ENCODE data around the gene GPALPP1. TPM values are rescaled to one million over a fixed set of nuclear protein-coding genes. Genes with fewer than 3 reads are reported as not detected.
"Not testable (repeated sequence)": the region's sequence is repeated elsewhere in the genome, so short reads cannot be mapped to it uniquely, and the experiment has no call there.

The GPALPP1 gene
- polyA plus RNA-seq (ENCODE audit: insufficient read depth in 1 of 5, insufficient read length in 5 of 5, low replicate concordance in 1 of 5): 10 to 100 TPM; 42.9 to 72.1 (median 66.9) TPM
- long read RNA-seq, donor 1, transcript GPALPP1-203 (8 exons, 1,393 nt): major isoform, 5 of 6 reads
- long read RNA-seq, donor 1, partial matches to known transcripts: 0 of 6 reads
- long read RNA-seq, donor 1, other reads (novel, unspliced or antisense): 0 of 6 reads
- long read RNA-seq, donor 2, partial matches to known transcripts: 0 of 2 reads
- long read RNA-seq, donor 2, other reads (novel, unspliced or antisense): 0 of 2 reads
- long read RNA-seq, donor 3, partial matches to known transcripts: 0 of 6 reads
- long read RNA-seq, donor 3, other reads (novel, unspliced or antisense): 0 of 6 reads
- long read RNA-seq, donor 4, partial matches to known transcripts: 0 of 5 reads
- long read RNA-seq, donor 4, other reads (novel, unspliced or antisense): 0 of 5 reads
- long read RNA-seq, donor 5, transcript GPALPP1-203 (8 exons, 1,393 nt): major isoform, 7 of 10 reads
- long read RNA-seq, donor 5, partial matches to known transcripts: 0 of 10 reads
- long read RNA-seq, donor 5, other reads (novel, unspliced or antisense): 0 of 10 reads
- long read RNA-seq, donor 6, transcript GPALPP1-203 (8 exons, 1,393 nt): major isoform, 9 of 21 reads
- long read RNA-seq, donor 6, partial matches to known transcripts: 11 of 21 reads
- long read RNA-seq, donor 6, other reads (novel, unspliced or antisense): 0 of 21 reads
- long read RNA-seq, donor 7, partial matches to known transcripts: 0 of 3 reads
- long read RNA-seq, donor 7, other reads (novel, unspliced or antisense): 0 of 3 reads
- long read RNA-seq, donor 8, partial matches to known transcripts: 0 of 5 reads
- long read RNA-seq, donor 8, other reads (novel, unspliced or antisense): 0 of 5 reads

DNA sequence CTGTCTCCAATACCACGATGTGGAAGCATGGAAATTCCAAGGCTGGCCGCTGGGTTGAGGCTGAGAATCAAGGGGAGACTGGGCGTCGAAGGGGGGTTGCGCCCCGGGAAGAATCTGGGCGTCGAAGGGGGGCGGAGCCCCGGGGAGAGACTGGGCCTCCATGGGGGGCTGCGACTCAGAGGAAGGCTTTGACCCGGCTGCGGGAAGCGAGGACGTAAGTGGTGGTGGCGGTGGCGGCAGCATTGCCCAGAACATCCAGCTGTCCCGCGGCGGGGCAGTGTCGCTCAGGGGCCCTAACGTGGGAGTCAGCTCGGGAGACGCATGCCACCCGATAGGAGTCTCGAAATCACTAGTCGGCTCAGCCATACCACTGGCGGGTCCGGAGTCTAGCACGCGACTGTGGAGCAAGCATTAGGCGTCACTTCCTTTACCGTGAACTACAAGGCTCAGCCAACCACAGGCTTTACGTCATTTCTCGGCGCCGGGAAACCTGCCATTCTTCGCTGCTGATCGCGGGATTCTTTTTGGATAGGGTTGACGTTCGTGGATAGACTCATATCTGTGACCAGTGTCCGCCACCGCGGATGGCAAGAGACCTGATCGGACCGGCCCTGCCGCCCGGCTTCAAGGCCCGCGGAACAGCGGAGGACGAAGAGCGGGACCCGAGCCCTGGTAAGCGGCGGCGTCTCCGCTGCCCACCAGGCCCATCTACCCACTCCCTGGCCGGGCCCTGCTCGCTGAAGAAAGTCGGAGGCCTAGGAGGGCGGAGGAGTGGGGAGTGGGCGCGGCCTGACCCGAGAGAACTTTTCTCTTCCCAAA lies at the start of gene GPALPP1, which contains the start of gene NUFIP1:
TSS of gene GPALPP1 (plus strand) at position 468 of the 819 bp plus-strand sequence. CDS start at position 585, 117 bp downstream.
TSS of gene NUFIP1 (minus strand) at position 401 of the 819 bp plus-strand sequence. CDS start at position 366, 35 bp downstream.
- peak; percentile 87 to 90 for DNase-seq

DNA sequence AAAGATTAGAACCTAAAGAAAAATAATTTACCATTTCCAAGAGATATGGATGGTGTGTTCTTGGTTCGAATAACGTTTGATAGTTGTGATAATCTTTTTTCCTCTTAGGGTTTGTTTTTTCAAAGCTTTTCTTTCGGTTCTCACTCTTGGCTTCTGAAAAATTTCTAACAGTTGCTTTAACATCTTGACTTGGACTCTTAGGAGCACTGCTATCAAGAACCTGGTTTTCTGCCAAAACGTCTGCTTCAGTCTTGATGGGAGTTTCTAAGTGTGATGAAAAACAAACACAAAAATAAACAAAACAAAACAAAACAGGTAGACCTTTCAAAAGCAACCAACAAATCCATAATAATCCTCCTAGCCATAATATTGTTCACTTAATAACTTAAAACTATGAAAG lies 45.9 kb upstream of the GPALPP1 start:
- not testable (repeated sequence) for DNase-seq

DNA sequence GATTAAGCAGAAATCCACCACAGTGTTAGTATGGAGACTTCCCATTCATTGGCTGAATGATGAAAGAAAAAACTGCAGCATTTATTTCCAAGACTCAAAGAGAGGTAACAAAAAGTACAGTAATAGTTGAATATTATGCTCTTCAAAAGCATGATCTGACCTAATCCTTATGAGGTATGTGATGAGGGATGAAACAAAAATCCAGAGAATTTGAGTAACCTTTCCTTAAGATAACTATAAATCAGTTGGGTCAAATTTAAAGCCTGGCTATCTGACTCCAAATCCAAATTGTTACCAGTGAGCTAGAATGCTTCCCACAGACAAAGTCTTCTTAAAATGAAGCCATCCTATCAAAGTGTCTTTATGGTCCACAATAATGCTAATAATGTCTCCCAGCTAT lies 38.2 kb upstream of the GPALPP1 start:
- no peak for DNase-seq

DNA sequence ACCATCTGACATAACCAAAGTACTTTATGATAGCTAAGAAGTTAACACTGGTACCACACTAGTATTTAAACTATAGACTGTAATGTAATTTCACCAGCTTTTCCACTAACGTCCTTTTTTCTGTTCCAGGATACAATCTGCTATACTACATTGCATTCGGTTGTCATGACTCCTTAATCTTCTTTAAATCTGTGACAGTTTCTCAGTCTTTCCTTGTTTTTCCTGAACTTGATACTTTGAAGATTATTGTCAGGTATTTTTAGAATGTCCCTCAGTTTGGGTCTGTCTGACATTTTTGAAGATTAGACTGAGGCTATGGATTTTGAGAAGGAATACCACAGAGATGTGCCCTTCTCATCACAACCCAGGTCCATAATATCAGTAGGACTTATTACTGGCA lies 36.7 kb upstream of the GPALPP1 start:
- DNase-seq: no peak

GRCh38 chr13:44954224-44954623 lies 35.1 kb upstream of the GPALPP1 start:
- DNase-seq: no peak

- no peak for DNase-seq
Observed at GRCh38 chr13:44955406-44955805, 33.9 kb upstream of the GPALPP1 start.

GRCh38 chr13:44961997-44962396 lies 27.3 kb upstream of the GPALPP1 start:
- no peak for DNase-seq

DNA sequence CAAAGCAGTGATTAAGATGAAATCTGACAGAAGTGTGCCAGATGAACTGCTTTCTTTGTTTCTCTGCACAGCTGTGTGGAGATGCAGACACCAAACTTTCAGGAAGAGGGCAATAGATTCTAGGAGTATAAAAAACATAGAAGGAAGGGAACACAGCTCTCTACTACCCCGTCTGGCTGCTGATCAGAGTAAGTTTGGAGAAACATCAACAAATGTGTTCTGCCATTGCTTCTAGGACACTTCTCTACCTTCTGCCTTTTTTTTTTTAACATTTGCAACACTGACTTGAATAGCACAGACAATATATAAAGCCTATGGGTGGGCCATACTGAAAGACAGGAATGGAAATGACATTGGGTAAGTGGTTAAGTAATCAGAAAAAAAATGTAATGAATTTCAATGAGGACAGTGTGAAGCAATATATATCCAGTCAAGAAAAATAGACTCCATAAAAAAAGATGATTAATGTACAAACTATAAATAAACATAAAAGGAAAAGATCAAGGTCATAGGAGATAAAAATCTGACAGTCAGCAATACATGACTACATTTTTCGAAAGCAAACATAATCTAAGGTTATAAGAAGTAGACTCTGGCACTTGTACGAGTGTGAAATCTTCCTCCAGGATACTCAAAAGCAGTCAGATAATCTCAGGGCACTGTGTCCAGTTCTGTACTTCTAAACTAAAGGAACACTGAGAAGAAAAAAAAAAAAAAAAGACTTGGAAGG lies 21.5 kb upstream of the GPALPP1 start:
- no peak for DNase-seq

GRCh38 chr13:44968434-44968815 lies 20.9 kb upstream of the GPALPP1 start:
- no peak for DNase-seq

DNA sequence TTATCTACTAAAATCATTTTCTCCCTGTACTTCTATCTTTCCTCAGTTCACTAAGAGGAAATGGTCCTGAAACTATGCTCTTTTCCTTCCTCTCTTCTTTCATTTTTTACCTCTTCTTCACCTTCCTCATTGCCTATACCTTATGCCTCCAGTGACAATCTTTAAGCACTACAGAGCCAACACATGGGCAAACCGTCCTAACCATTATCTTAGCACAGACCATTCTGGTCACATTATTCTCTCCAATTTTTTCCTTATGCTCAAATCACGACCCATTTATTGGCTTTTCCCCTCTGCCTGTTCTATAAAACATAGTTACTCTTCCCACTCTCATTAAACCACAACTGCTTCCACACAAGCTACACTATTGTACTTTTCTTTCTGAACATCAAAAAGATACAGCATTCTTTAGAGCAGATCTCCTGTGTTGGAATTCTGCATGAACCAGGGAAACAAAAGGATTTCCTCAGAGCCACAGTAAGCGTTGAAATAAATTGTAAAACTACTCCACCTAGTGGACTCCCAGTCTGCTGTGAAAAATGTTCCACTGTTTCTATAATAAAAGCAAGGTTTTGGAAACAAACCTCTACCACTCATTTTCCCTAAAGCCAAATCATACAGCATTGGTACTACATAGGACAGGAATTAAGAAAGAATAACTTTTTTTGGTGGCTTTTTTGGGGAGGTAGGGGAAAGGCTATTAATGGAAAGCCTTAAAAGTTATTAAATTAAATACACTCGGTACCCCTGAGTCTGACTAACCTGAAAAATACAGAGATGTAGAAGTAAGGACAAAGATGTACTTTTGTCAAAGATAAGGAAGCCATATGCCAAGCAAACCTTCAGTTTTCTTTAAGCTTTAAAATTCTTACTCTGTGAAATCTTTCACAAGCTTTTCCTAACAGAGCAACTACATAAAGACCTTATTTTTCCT lies 19.5 kb upstream of the GPALPP1 start:
- DNase-seq: peak; percentile 40 to 60

- DNase-seq: no peak
Observed at GRCh38 chr13:44971656-44972595, 17.4 kb upstream of the GPALPP1 start.

GRCh38 chr13:44972956-44973581 lies 16.3 kb upstream of the GPALPP1 start:
- no peak for DNase-seq

GRCh38 chr13:44974056-44974793 lies 15.1 kb upstream of the GPALPP1 start:
- no peak for DNase-seq

DNA sequence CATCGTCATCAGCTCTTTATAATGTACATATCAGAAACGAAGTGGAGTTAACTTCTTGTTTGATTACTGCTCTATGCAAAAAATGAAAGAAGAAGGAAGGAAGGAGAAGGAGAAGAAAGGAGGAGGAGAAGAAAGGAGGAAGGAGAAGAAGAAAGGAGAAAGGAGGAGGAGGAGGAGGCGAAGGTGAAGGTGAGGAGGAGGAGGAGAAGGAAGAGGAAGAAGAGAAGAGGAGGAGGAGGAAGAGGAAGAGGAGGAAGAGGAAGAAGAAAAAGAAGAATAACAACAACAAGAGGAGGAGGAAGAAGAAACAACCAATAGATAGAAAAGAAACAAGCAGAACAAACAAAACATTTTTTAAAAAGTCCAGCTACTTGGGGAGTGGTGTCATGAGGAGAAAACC lies 13.1 kb upstream of the GPALPP1 start:
- DNase-seq: no peak

DNA sequence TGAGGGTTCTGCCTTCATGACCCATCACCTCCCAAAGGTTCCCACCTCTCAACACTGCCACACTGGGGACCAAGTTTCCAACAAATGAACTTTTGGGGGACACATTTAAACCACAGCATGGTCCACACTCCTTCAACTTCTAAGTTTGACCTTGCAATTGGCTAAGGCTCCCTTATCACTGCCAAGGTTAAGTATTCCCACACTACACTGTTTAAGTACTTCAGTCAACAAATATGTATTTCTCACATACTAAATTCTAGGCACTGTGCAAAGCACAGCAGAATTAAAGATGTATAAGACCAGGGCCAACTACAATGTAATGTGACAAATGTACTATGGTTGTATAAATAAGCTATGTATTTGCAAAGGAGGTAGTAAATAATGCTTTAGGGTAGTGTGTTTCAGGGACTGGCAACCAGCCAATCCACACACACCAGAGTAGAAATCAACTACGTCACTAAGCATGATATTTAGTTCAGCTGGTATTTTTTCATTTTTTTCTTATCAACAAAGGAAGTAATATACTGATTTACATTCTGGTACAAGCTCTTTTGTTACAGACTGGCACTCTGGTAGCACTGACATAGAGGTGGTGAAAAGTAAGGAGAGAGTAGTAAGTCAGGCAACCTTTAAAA lies 12.3 kb upstream of the GPALPP1 start:
- no peak for DNase-seq

- no peak for DNase-seq
Observed at GRCh38 chr13:44978328-44978727, 11.0 kb upstream of the GPALPP1 start.

DNA sequence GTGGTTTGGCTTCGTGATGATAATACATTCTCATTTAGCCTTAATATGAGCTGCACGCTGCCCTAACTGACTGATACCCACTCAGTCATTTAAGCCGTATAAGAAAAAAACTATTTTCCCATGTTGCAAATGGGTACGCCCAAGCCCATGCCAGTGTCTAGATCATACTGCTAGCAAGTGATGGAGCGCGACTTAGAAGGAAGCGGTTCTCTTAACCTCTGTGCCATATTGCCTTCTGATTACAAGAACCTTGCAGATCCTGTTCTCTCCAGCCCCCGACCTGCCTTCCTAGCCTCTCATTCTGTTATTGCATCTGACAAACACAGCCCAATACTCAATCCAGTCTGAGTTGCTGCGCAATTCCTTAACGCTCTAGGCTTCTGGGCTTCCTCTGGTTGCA lies 603 bp downstream of the GPALPP1 start:
- DNase-seq: no peak

Measured in right lung (tissue), 10 donors.